Choroid plexus epithelial cell (primary cell): ENCODE measurements around the gene TMEM252.

Experiments
- DNase-seq: peaks from one replicate; pipeline ENCODE4 v3.0.0-alpha.2; 2010; ENCODE audit warnings: low read depth
- H3K4me3 ChIP-seq: 2 replicates; pipeline ENCODE4 v1.5.1; 2011; ENCODE audit warnings: low read depth, mild to moderate bottlenecking, control low read depth, low read length, moderate library complexity
- TF ChIP-seq, protein P1 (sequence below): conservative IDR thresholded peaks from 2 replicates; pipeline ENCODE4 v1.5.1; 2011; ENCODE audit warnings: low read depth, mild to moderate bottlenecking, control low read depth, inconsistent platforms, low read length, moderate library complexity

The TMEM252 gene

DNA sequence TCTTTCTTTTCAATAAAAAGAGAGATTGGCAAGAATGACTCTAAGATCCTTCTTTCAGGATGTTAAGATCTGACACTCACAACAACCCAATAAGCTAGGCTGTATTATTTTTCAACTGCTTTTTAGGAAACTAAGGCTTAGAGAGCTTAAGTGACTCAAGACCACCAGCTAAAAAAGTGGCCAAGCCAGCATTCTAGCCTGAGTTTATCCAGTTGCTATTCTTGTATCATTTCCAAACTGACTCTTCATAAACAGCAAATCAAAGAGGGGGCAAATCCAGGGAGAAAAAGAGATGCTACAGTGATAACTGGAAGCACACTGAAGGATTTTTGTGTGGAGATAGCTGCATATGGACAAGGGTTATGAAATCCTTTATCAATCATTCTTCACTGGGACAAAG is 47.1 kb downstream of the TMEM252 start:
- TF ChIP-seq, protein P1, sequence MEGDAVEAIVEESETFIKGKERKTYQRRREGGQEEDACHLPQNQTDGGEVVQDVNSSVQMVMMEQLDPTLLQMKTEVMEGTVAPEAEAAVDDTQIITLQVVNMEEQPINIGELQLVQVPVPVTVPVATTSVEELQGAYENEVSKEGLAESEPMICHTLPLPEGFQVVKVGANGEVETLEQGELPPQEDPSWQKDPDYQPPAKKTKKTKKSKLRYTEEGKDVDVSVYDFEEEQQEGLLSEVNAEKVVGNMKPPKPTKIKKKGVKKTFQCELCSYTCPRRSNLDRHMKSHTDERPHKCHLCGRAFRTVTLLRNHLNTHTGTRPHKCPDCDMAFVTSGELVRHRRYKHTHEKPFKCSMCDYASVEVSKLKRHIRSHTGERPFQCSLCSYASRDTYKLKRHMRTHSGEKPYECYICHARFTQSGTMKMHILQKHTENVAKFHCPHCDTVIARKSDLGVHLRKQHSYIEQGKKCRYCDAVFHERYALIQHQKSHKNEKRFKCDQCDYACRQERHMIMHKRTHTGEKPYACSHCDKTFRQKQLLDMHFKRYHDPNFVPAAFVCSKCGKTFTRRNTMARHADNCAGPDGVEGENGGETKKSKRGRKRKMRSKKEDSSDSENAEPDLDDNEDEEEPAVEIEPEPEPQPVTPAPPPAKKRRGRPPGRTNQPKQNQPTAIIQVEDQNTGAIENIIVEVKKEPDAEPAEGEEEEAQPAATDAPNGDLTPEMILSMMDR, result no peak
- no peak overlapping the region for H3K4me3 ChIP-seq
- DNase-seq, result no peak

DNA sequence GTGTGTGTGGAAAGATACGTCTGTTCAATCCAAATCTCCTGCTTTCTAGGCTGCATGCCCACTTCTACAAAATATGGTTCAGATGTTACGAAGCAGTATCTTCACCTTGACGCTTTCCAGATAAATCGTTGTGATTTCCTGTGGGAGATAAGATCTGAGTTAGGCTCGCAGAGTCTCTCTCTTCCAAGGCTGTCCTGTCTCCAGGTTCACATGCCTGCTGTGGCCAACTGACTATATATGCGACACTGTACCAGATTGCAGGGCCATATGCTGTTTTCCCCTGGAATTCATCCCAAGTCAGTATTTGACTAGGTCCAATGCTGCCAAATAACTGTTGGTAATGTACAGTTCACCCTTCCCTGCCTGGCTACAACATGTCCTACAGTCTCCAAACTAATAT is 47.9 kb downstream of the TMEM252 start:
- DNase-seq, result no peak
- no peak overlapping the region for H3K4me3 ChIP-seq
- TF ChIP-seq, protein P1, result no peak

DNA sequence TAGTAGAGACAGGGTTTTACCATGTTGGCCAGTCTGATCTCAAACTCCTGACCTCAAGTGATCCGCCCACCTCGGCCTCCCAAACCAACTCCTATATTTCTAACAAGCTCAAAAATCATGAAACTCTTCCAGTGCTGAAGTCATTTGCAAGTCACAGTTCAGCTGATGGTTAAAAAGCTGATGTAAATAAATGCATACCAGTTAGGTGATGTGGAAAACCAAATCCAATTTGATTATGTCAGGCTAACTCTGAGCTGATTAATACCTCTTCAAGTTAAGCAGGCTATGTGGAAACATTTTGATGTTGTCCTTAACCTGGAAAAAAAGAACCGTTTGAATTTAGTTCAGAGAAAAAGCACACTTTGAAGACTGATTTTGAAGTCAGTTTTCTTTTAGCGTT is 51.0 kb downstream of the TMEM252 start:
- peak; percentile 18 for DNase-seq
- H3K4me3 ChIP-seq, result no peak overlapping the region

DNA sequence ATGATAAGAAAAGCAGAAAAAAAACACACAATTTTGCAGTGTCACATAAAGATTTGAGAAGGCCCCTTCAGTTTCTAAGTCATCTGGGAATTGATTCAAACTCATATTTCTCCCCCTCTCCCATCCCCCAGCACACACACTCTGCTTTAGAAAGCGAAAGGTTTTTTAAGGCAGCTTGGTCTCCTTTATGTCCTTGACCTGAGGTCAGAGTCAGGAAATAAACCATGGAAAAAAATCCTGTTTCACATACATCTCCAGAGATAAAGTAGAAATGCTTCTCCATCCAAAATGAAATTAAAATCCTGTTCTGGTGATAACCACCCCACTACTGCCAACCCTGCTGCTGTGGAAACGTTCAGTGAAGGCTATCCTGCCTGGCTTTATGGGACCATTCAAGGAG is 52.6 kb downstream of the TMEM252 start:
- TF ChIP-seq, protein P1, result no peak
- no peak overlapping the region for H3K4me3 ChIP-seq
- no peak for DNase-seq

More for the DNA sequence above, 51.0 kb downstream of the TMEM252 start:
- TF ChIP-seq, protein P1, result no peak
